GM23338 (cell line): ENCODE data around the gene PHOX2B. TPM values are rescaled to one million over a fixed set of nuclear protein-coding genes. Genes with fewer than 3 reads are reported as not detected.

Experiments used
- ATAC-seq: fragments of 200-7000 bp; cut with Tn5 transposase; 3 replicates; pipeline ENCODE4 v1.9.1; 2020
- DNase-seq: peaks from one replicate; pipeline ENCODE4 v3.0.0-alpha.2; 2015; ENCODE audit warnings: low spot score
- H2AFZ ChIP-seq: fragments of 200-600 bp; sonication (generic); 2 replicates; pipeline ENCODE4 v1.8.0; 2016; ENCODE audit warnings: antibody characterized with exemption, mild to moderate bottlenecking, moderate library complexity
- H3F3A ChIP-seq: fragments of 200-600 bp; sonication (generic); replicated peaks from 2 replicates; pipeline ENCODE4 v1.8.0; 2017; ENCODE audit warnings: antibody characterized with exemption, mixed run types, low read depth
- H3K27ac ChIP-seq: fragments of 200-600 bp; sonication (generic); 2 replicates; pipeline ENCODE4 v1.6.1; 2016; ENCODE audit warnings: low read depth
- H3K27me3 ChIP-seq: fragments of 200-600 bp; sonication (generic); 2 replicates; pipeline ENCODE4 v1.8.0; 2016; ENCODE audit warnings: mild to moderate bottlenecking, mixed run types, moderate library complexity; ENCODE audit not compliant: insufficient read depth
- H3K36me3 ChIP-seq: fragments of 200-600 bp; sonication (generic); 2 replicates; pipeline ENCODE4 v1.8.0; 2016; ENCODE audit warnings: mild to moderate bottlenecking; ENCODE audit not compliant: insufficient read depth
- H3K4me1 ChIP-seq: fragments of 200-600 bp; sonication (generic); 2 replicates; pipeline ENCODE4 v1.8.0; 2016; ENCODE audit warnings: mild to moderate bottlenecking, moderate library complexity; ENCODE audit not compliant: insufficient read depth
- H3K4me2 ChIP-seq: fragments of 200-600 bp; sonication (generic); 2 replicates; pipeline ENCODE4 v1.7.1; 2017; ENCODE audit warnings: mixed run types
- H3K4me3 ChIP-seq: fragments of 200-600 bp; sonication (generic); 2 replicates; pipeline ENCODE4 v1.6.1; 2016; ENCODE audit warnings: mixed run types
- H3K79me2 ChIP-seq: fragments of 200-600 bp; sonication (generic); replicated peaks from 2 replicates; pipeline ENCODE4 v1.8.0; 2017; ENCODE audit warnings: mild to moderate bottlenecking; ENCODE audit not compliant: insufficient read depth
- H3K9me2 ChIP-seq: fragments of 200-600 bp; sonication (generic); 2 replicates; pipeline ENCODE4 v1.8.0; 2017; ENCODE audit not compliant: insufficient read depth
- H4K20me1 ChIP-seq: fragments of 200-600 bp; sonication (generic); replicated peaks from 2 replicates; pipeline ENCODE4 v1.8.0; 2017; ENCODE audit warnings: mild to moderate bottlenecking; ENCODE audit not compliant: insufficient read depth
- H3K27ac Mint-ChIP-seq: 2 replicates; pipeline ENCODE4 v1.8.0; 2020; ENCODE audit warnings: inconsistent platforms, mild to moderate bottlenecking, moderate library complexity, mixed read lengths
- H3K27me3 Mint-ChIP-seq: 3 replicates; pipeline ENCODE4 v1.8.0; 2022; ENCODE audit warnings: low read depth, mild to moderate bottlenecking, moderate library complexity, mixed read lengths, inconsistent platforms; ENCODE audit not compliant: insufficient read depth, poor library complexity
- H3K36me3 Mint-ChIP-seq: 3 replicates; pipeline ENCODE4 v1.8.0; 2021; ENCODE audit warnings: low read depth, mild to moderate bottlenecking, inconsistent platforms, moderate library complexity, mixed read lengths
- H3K4me1 Mint-ChIP-seq: 3 replicates; pipeline ENCODE4 v1.8.0; 2020; ENCODE audit warnings: mild to moderate bottlenecking, inconsistent platforms, mixed read lengths
- H3K4me3 Mint-ChIP-seq: 3 replicates; pipeline ENCODE4 v1.8.0; 2021; ENCODE audit warnings: moderate library complexity, mild to moderate bottlenecking, inconsistent platforms, mixed read lengths
- H3K9me3 Mint-ChIP-seq: 3 replicates; pipeline ENCODE4 v1.8.0; 2020; ENCODE audit warnings: moderate library complexity, mild to moderate bottlenecking, inconsistent platforms, mixed read lengths
- CREB1 ChIP-seq: fragments of 250-450 bp; sonication (Bioruptor Pico); IDR thresholded peaks from 2 replicates; pipeline ENCODE4 v1.5.0; 2020; ENCODE audit warnings: low read depth, mild to moderate bottlenecking, moderate library complexity
- EZH2 ChIP-seq: fragments of 200-600 bp; sonication (generic); IDR thresholded peaks from one replicate; pipeline ENCODE4 v1.8.0; 2017; ENCODE audit warnings: antibody characterized with exemption, mild to moderate bottlenecking, low read depth; ENCODE audit not compliant: unreplicated experiment
- EZH2phosphoT487 ChIP-seq: fragments of 200-600 bp; sonication (generic); IDR thresholded peaks from one replicate; pipeline ENCODE4 v1.8.1; 2018; ENCODE audit warnings: antibody characterized with exemption; ENCODE audit not compliant: unreplicated experiment
- JUNB ChIP-seq: IDR thresholded peaks from one replicate; pipeline ENCODE4 v1.6.1; 2016; ENCODE audit warnings: antibody characterized with exemption; ENCODE audit not compliant: unreplicated experiment
- REST ChIP-seq: IDR thresholded peaks from one replicate; pipeline ENCODE4 v1.6.1; 2018; ENCODE audit warnings: antibody characterized with exemption; ENCODE audit not compliant: unreplicated experiment
- STAT1 ChIP-seq: IDR thresholded peaks from one replicate; pipeline ENCODE4 v1.6.1; 2016; ENCODE audit warnings: antibody characterized with exemption; ENCODE audit not compliant: unreplicated experiment
- ZNF114 ChIP-seq: fragments of 250-450 bp; sonication (Bioruptor Pico); IDR thresholded peaks from 2 replicates; pipeline ENCODE4 v1.5.0; 2020; ENCODE audit warnings: mild to moderate bottlenecking, moderate library complexity
- ZNF331 ChIP-seq: fragments of 250-450 bp; sonication (Bioruptor Pico); IDR thresholded peaks from 2 replicates; pipeline ENCODE4 v1.5.0; 2020; ENCODE audit warnings: low read depth, mild to moderate bottlenecking, moderate library complexity
- polyA plus RNA-seq: library from polyadenylated mRNA; unstranded; fragments of >200 nt; fragmentation: Nextera tagmentation; extraction: Ambion mirVana; gene quantifications from 2 replicates; pipeline ENCODE4 v1.2.1, GENCODE V29; 2016
- total RNA-seq: library from RNA; depleted of rRNA; stranded (reverse); fragments of >200 nt; shearing (Covaris generic); gene quantifications from 2 replicates; pipeline ENCODE4 v1.2.3, GENCODE V29; 2014

PHOX2B gene
- total and polyA plus RNA-seq, 2 experiments from 2014 or later = not detected

GRCh38 chr4:41758884-41759283 lies 10.4 kb upstream of the PHOX2B start:
- no peaks in the 10 kb centered on the region for H3K9me3 Mint-ChIP-seq

GRCh38 chr4:41757521-41758156 lies 9.1 kb upstream of the PHOX2B start:
- DNase-seq (peak; percentile 40), ATAC-seq (peak; percentile 92)
- Histone ChIP-seq H3K27me3 (peaks cover 71% of the 10 kb centered on the region), H4K20me1 (no peaks in the 10 kb centered on the region; the same call in 1 of the 2 replicates), H3K79me2 (no peaks in the 10 kb centered on the region), H3K4me3 (no peak overlapping the region), H3K9me2 (no peaks in the 10 kb centered on the region; the same call in 1 of the 2 replicates), H2AFZ (no peak overlapping the region), H3F3A (no peaks in the 10 kb centered on the region), H3K4me1 (peaks cover 29% of the 10 kb centered on the region), H3K27ac (no peak overlapping the region; the same call in 1 of the 2 replicates), H3K36me3 (no peaks in the 10 kb centered on the region), H3K4me2 (peak overlapping the region; percentile 69)
- Mint-ChIP-seq H3K27me3 (peaks cover 52% of the 10 kb centered on the region), H3K27ac (no peak overlapping the region), H3K36me3 (no peaks in the 10 kb centered on the region), H3K4me1 (peaks cover 22% of the 10 kb centered on the region), H3K9me3 (no peaks in the 10 kb centered on the region), H3K4me3 (peak overlapping the region; percentile 17; the same call in 1 of the 3 replicates)
- TF ChIP-seq JUNB (no peak), EZH2 (peak; percentile 33), STAT1 (no peak), EZH2phosphoT487 (no peak)

More at GRCh38 chr4:41758884-41759283, 10.4 kb upstream of the PHOX2B start:
- no peak overlapping the region for H3K4me3 ChIP-seq
- H3K4me3 Mint-ChIP-seq = no peak overlapping the region
- DNase-seq (no peak), ATAC-seq (no peak)
- peaks cover 2% of the 10 kb centered on the region; the same call in 1 of the 2 replicates for H4K20me1 ChIP-seq
- no peak overlapping the region for H3K27ac Mint-ChIP-seq
- no peak overlapping the region for H3K27ac ChIP-seq
- TF ChIP-seq ZNF331 (CRISPR knock-in tag) (no peak), ZNF114 (CRISPR knock-in tag) (no peak)
- H3K4me1 Mint-ChIP-seq = peaks cover 22% of the 10 kb centered on the region
- H3K36me3 ChIP-seq = no peaks in the 10 kb centered on the region
- no peaks in the 10 kb centered on the region; the same call in 1 of the 2 replicates for H3K9me2 ChIP-seq
- no peak overlapping the region for H3K4me2 ChIP-seq
- H3F3A ChIP-seq = no peaks in the 10 kb centered on the region
- H3K4me1 ChIP-seq = peaks cover 29% of the 10 kb centered on the region
- H2AFZ ChIP-seq = no peak overlapping the region
- no peaks in the 10 kb centered on the region for H3K36me3 Mint-ChIP-seq
- peaks cover 60% of the 10 kb centered on the region for H3K27me3 ChIP-seq
- no peaks in the 10 kb centered on the region for H3K79me2 ChIP-seq
- H3K27me3 Mint-ChIP-seq = peaks cover 40% of the 10 kb centered on the region

- no peak overlapping the region for H3K4me3 ChIP-seq
- H3K9me2 ChIP-seq = no peaks in the 10 kb centered on the region; the same call in 1 of the 2 replicates
- H3K4me2 ChIP-seq = no peak overlapping the region
- Mint-ChIP-seq H3K4me3 (no peak overlapping the region), H3K9me3 (no peaks in the 10 kb centered on the region; the same call in 2 of the 3 replicates), H3K4me1 (peaks cover 44% of the 10 kb centered on the region), H3K27me3 (peaks cover 88% of the 10 kb centered on the region), H3K27ac (no peak overlapping the region), H3K36me3 (no peaks in the 10 kb centered on the region)
- H4K20me1 ChIP-seq = peaks cover 18% of the 10 kb centered on the region
- no peaks in the 10 kb centered on the region for H3K36me3 ChIP-seq
- H2AFZ ChIP-seq = no peak overlapping the region
- H3K27me3 ChIP-seq = peaks cover 100% of the 10 kb centered on the region
- ATAC-seq (no peak), DNase-seq (no peak)
- H3K79me2 ChIP-seq = no peaks in the 10 kb centered on the region
- H3F3A ChIP-seq = peaks cover 12% of the 10 kb centered on the region
- no peak overlapping the region for H3K27ac ChIP-seq
- peaks cover 63% of the 10 kb centered on the region for H3K4me1 ChIP-seq
- TF ChIP-seq REST = no peak
- TF ChIP-seq ZNF114 (CRISPR knock-in tag) = no peak
- no peak for TF ChIP-seq STAT1
- TF ChIP-seq EZH2phosphoT487 = no peak
- no peak for TF ChIP-seq CREB1 (CRISPR knock-in tag)
- no peak for TF ChIP-seq ZNF331 (CRISPR knock-in tag)
Observed at GRCh38 chr4:41753942-41754341, 5.4 kb upstream of the PHOX2B start.
